ENCODE results near the gene LSM4.
"Not testable (repeated sequence)": the region's sequence is repeated elsewhere in the genome, so short reads cannot be mapped to it uniquely, and the experiment has no call there.

Gene LSM4

DNA sequence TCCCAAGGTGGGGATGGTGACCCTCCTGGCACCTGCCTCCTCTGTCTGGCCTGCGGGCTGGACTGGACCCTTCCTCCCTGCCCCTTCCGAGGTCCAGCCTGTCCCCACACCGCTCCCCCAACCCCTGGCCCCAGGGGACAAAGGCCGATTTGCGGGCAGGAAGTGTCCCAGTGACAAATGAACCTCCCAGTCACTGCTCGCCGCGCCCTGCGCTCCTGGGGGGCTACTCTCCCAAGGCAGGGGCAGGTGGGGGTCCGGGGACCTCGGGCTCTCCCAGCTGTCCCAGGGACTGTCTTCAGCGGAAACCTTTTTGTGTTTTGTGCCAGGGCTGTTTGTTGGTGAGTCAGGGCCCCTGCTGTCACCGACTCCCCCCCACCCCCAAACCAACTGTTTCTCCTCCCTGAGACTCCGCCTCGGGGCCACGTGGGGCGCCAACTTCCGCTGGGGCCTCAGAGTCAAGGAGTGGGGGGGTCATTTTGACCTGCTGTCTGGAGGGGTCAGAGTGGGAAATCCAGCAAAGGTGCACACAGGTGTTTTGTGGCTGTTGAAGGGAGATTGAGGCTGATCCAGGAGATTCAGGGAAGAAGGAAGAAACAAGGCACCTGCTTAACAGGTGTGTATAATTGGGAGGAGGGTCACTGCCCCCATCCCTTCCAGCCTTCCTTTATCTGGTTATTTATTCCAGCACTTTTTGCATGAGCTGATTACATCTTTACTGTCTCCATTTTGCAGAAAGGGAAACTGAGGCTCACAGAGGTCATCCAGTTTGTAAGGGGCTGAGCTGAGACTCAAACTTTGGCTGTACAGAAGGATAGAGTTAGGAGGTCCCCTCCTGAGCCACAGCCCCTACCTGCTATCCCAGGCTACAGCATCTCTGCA lies 18.4 kb upstream of the LSM4 start:
- DNase-seq (ENCODE audit: low spot score) = peak; percentile 84

DNA sequence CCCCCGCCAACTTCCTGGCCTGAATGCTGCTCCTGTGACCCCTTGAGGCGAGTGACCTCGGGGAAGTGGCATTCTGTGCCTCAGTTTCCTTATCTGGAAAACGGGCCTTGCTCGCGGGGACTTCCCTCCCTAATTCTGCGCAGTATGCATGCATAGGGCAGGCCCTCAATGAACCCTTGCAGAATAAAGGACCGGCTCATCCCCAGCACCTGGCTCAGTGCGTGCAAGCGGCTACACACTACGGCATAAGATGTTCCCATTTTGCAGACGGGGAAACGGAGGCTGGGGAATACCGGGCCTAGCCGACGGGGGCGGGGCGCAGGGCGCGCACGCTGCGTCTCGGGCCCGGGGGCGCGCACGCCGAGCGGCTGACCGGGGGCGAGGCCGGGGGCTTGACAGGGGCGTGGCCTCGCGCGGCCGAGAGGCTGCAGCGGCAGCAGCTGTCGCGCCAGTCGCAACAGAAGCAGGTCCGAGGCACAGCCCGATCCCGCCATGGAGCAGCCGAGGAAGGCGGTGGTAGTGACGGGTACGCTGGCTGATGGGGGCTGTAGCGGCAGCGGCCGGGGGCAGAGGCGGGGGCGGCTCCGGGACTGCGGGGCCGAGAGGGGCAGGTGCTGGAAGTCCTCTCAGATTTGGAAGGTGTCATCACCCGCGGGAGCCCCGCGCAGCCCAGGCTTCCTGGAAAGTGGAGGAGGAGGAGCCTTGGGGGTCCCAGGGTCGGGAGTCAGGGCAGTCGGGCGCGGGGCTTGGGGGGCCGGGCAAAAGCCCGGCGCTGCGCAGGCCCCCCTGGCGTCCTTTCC lies 17.5 kb upstream of the LSM4 start, which contains the start of gene PGPEP1:
TSS of gene PGPEP1 (plus strand) at position 409 of the 800 bp plus-strand sequence. CDS start at position 493, 84 bp downstream.
- peak; percentile 95 for DNase-seq (ENCODE audit: low spot score)

DNA sequence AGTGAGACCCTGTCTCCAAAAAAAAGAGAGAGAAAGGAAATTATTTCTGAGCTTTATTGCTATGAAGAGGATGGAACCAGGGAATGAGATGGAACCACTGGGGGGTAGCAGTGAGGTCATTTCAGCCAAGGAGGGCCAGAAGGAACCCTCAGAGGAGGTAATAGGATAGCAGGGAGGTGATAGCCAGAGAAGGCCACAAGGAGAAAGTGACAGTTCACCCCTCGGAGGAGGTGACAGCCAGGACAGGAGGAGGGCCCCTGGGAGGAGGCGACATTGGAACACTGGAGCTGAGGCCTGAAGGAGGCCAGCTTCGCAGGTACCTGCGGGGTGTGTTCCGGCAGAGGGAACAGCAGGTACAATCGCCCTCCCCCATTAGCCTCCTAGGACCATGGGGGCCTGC lies 16.8 kb upstream of the LSM4 start:
- DNase-seq (ENCODE audit: low spot score) = peak; percentile 40

DNA sequence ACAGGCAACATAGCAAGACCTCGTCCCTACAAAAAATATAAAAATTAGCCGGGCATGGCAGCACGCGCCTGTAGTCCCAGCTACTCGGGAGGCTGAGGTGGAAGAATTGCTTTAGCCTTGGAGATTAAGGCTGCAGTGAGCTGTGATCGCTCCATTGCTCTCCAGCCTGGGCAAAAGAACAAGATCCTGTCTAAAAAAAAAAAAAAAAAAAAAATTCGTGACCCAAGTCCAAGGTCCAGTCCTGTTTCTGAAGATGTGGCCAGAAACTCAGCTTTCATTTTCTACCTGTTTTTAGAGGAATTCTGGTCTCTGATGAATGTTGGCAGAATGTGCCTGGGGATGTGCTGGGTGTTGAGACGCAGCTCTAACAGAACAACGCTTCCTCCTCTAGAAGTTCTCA lies 15.7 kb upstream of the LSM4 start:
- peak; percentile 1 for DNase-seq (ENCODE audit: low spot score)

DNA sequence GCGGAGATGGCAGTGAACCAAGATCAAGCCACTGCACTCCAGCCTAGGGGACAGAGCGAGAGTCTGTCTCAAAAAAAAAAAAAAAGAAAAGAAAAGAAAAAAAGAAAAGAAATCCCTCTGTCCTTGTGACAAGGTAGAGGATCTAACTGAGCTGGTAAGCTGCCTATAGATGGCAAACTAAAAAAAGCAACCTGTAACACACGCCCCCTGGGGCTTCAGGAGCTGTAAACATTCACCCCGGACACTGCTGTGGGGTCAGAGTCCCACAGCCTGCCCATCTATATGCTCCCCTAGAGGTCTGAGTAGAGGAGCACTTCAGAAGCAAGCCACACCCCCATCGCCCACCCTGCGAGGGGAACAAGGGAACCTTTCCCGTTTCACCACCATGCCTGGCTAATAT lies 13.2 kb upstream of the LSM4 start:
- no peak for DNase-seq (ENCODE audit: low spot score)

DNA sequence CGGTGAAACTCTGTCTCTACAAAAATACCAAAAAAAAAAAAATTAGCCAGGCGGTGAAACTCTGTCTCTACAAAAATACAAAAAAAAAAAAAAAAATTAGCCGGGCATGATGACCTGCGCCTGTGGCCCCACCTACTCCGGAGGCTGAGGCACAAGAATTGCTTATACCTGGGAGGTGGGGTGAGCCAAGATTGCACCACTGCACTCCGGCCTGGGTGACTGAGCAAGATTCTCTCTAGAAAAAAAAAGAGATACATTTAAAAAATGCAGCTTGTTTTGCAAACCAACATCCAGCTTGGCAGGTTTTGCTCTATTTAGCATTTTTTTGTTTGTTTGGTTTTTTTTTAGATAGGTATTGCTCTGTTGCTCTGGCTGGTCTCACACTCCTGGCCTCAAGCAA lies 10.8 kb upstream of the LSM4 start:
- no peak for DNase-seq (ENCODE audit: low spot score)

DNA sequence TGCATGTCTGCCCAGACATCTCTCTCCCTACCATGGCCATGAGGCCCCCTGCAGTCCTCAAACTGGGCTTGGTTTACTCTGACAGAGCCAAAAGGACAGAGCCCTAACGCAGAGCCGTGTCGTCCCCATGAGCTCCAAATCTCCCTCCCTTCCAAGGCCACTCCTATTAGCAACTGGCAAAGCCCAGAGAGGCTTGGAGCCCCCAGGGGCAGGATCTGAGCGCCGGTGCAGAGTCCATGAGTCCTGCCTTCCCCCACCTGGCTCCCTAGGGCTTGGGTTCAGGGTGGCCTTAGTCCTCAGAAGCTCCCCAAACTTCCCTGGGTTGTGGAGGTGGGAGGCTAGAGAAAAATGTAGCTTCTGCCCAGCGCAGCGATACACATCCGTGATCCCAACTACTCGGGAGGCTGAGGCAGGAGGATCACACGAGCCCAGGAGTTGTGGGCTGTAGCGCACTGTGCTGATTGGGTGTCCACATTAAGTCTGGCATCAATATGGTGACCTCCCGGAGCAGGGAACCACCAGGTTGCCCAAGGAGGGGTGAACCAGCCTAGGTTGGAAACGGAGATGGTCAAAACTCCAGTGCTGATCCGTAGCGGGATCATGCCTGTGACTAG lies 10.1 kb upstream of the LSM4 start:
- no peak for DNase-seq (ENCODE audit: low spot score)

DNA sequence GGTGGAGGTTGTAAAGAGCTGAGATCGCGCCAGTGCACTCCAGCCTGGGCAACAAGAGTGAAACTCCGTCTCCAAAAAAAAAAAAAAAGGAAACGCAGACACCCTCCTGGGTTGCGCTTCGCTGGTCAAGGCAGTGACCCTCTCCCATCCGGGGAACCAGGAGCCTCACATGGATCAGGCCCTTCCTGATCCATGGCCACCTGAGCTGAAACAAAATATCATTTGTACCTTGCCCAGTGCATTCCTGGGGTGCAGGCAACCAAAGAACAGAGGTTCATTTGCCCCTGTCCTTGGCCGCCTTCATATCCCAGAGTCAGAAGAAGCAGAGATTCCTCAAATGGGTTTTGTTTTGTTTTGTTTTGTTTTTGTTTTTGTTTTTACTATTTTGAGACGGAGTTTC lies 8.0 kb upstream of the LSM4 start:
- no peak for DNase-seq (ENCODE audit: low spot score)

DNA sequence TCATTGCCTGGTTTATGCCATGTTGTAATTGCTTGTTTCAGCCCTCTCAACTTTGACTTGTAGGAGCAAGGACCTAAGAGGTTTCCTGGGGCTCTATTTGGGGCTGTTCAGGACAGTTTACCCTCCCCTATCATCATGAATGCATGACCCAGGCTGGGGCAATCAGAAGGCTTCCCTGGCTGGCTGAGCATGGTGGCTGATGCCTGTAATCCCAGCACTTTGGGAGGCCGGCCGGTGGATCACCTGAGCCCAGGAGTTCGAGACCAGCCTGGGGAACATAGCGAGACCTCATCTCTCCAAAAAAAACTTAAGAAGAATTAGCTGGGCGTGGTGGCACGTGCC lies 6.1 kb upstream of the LSM4 start:
- DNase-seq (ENCODE audit: low spot score) = no peak

DNA sequence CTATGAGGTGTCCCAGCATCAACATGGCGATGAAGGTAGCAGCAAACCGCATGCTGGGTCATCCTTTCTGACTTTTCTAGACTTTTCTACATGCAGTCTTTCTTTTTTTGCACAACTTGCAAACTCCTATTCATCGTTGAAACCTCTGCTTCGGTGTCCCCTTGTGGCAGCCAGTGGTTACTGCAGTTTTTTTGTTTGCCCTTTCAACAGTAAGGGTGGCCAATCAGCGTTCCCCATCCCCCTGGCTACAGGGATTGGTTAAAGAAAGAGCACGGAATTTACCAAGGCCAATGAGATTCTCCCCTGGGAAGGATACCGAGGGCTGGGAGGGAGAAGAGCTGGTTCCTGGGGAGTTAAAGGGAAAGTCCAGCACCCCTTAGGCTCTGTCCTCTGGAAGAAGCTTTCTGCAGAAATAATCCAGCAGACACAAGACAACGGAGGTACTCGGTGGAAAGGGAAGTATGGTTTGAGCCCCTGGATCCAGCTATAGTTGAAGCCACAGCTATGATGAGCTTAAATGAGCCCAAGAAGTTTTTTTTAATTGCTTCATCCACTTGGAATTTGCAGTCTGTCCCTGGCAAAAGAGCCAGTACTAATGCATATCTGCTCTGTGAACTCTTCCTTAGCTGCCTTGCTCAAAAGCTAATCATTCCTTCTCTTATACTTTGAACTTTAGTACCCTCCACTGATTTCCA lies 5.6 kb upstream of the LSM4 start:
- peak; percentile 97 for DNase-seq (ENCODE audit: low spot score)

DNA sequence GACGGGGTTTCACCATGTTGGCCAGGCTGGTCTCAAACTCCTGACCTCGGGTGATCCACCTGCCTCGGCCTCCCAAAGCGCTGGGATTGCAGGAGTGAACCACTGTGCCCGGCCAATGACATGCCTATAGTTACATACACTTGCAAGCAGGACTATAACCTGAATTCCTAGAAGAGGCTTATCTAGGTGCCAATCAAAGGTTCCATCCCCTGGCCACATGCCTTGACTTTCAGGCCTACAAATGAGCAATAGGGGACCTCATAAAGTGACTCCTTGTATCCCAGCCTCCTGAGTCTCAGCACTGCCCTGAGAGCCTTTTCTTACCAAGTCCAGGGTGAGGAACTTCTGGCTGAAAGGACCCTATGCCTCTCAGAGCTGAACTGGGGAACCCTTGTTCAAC lies 3.9 kb upstream of the LSM4 start:
- no peak for DNase-seq (ENCODE audit: low spot score)

DNA sequence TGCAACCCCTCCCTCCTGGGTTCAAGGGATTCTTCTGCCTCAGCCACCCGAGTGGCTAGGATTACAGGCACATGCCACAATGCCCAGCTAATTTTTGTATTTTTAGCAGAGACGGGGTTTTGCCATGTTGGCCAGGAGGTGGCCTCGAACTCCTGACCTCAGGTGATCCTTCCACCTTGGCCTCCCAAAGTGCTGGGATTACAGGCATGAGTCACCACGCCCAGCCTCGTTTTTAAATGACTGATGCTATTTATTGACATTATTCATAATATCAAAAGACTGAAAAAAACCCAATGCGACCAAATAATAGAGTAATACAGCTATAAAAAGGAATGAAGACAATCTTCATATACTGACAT lies 1.5 kb upstream of the LSM4 start:
- not testable (repeated sequence) for DNase-seq (ENCODE audit: low spot score)

DNA sequence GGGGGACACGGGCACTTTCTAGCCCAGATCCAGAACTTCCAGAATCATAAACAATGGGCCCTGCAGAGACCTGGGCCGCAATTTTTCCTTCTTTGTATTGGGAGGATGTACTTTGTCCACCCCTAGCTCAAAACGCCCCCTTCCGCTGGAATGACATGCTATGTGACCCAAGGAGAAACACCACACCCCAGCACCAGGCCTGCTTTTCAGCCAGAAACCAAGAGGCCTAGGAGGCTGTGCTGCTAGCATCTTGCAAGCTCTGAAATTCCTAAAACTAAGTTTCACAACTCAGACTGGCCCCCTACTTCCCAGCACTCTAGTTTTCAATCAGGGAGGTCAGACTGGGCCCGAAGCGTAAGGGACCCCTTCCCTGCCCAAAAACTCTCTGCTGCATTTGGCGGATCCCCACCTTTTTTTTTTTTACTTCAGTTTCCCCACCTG lies 538 bp downstream of the LSM4 start:
- peak; percentile 76 for DNase-seq (ENCODE audit: low spot score)

DNA sequence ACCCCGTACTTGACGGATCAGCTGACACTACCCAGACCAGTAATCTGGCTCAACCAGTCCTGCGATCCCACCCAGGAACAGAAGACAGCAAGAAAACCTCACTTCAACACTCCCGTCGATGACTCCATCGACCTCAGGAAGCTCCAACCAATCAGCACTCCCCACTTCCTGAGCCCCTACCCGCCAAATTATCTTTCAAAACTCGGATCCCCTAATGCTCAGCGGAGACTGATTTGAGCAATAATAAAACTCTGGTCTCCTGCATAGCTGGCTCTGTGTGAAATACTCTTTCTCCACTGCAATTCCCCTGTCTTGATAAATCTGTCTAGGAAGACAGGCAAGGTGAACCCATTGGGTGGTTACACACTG lies 1.2 kb downstream of the LSM4 start:
- no peak for DNase-seq (ENCODE audit: low spot score)

DNA sequence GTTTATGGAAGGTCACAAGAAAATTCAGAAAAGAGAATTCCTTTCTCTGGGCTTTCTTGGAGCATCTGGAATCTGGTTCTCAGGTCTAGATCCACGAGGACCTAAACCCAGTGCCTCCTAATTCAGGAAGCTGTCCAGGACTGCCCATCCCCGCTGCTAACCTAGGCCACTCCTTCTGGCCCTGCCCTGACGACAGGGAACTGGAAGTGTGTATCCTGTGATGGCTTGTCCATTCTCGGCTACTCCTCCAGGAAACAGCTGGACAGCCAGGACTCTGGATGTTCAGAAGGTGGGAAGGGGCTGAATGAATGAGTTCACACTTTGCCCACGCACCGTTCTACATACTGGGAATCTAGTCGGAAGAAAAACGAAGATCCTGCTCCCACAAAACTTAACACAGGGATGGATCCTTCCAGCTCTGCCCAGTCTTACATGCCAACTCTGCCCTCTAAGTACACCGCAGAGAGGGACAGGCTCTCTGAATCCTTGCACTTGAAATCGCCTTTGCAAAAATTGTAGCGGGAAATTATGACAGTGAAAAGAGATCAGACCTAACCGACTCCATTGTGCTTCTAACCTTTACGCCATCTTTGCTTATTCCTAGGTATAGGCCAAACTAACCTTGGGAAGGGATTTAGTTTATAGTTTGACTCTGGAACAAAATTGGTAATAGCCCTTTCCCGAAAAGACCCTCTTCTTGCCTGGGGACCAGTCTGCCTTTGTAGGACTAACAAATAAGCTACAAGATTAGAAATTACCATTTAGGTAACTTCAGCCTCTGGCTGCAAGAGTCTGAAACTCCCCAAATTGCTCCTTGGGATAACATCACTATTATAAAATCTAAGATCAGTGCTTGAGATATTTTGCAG lies 1.8 kb downstream of the LSM4 start:
- no peak for DNase-seq (ENCODE audit: low spot score)

DNA sequence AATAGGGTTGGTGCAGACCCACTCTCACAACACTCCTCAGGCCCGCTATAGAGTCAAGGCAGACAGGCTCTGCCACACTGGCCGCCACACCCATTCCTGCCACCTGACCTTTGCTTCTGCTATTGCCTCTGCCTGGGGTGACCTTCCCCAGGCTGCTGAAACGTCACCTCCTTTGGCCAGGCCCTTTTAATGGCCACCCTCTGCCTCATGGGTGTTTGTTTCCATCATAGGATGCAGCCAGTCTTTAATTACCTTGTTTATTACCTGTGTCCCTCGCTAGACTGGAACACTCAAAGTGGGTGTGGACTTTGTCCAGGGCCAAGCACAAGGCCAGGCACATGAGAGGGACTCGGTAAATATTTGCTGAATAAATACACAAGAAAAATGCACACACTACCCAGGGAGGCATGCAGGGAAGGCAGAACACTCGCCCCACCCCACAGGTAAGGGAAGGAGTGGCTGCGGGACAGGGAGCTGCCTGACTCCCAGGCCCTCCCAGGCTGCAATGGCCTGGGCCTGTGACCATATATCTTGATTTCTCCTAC lies 3.2 kb downstream of the LSM4 start:
- DNase-seq (ENCODE audit: low spot score) = no peak

DNA sequence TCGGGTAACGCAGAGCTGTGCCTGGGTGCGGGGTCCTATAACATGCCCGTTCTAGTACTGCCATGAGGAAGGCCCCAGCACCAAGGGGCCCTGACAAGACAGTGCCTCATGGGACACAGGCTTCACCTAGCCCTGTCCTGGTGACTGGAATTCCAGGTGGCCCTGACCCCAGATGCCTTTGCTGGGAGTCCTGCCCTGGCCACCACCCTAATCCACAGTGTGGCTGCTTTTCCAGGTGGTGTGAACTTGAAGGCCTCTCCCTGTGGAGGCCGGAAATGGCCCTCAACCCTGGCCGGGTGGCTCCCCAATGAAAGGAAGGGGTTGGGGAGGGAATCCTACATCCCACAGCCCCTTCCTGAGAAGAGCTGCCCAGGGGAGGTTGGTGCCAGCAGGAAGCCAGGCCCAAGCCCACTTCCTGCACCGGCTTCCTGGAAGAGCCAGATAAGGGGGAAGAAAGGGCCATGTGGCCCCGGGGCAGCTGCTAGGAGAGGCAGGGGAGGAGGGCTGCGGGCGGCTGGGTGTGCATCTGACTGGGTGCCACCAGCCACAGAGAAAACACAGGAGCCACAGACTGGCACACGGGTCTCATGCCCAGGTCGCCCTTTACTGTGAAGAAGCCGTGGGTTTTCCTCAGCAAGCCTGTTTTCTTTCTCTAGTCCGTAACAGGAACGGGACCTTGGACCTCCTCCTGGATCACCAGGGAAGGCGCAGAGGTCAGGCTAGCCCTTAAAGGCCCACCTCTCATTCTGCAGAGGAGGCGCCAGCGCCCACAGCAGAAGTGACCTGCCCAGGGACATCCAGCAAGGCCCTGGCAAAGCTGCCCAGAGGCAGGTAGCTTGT lies 4.7 kb downstream of the LSM4 start:
- peak; percentile 3 for DNase-seq (ENCODE audit: low spot score)

DNA sequence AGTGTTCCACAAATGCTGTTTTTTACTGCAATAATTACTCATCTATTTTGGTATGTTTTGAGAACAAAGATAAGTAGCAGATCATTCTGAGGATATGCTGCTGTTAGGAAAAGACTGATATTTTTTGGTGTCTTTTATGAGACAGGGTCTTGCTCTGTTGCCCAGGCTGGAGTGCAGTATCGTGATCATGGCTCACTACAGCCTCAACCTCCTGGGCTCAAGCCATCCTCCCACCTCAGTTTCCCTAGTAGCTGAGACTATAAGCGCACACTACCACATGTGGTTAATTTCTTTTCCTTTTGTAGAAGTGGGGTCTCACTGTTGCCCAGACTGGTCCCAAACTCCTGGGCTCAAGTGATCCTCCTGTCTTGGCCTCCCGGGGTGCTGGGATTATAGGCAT lies 9.5 kb downstream of the LSM4 start:
- no peak for DNase-seq (ENCODE audit: low spot score)

DNA sequence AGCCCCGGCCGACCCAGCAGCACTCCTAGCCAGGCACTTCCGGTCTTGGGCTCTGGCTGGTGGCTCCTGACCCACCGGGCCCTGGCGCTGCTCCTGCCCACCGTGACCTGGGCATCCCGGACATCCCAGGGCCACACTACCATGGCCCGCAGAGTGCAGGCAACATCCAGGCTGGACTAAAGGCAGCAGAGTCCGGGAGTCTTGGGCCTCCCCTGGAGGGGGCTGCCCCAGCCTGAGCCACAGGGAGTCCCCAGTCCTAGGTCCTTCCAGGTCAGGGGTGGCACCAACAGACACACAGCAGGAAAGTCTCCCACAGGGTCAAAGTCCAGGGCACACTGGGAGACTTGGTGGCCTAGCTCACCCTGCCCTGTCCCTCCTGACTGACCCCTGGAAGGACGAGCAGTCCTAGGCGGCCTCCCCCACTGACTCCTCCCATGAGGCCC lies 10.8 kb downstream of the LSM4 start:
- DNase-seq (ENCODE audit: low spot score) = peak; percentile 3

DNA sequence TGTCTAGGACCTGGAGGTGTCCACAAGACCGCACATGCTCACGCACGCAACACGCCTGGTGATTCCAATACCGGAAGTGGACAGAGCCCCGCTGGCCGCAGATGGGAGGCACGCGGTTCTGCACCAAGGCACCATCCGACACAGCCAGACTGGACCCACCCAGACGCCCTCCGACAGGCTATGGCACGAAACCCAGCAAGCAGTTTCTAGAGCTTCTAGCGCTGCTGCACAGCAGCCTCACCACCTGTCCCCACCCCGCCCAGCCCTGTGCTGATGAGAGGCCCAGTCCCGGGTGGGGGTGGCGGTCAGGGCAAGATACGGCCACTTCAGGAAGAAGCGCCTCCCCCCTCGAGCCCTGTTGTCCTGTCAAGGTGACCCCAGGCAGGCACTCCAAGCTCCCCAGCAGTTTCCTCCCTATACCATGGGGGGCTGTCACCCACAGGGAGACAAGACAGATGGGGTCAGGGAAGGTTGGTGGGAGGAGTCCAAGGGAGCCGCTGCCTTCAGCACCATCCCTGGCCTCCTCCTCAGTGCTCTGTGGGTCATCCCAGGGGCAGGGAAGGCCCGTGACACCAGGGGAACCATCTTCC lies 11.3 kb downstream of the LSM4 start:
- DNase-seq (ENCODE audit: low spot score) = peak; percentile 2

All from AG20443 (cell line).